ENCODE results near the gene AP5Z1. TPM values are rescaled to one million over a fixed set of nuclear protein-coding genes. Genes with fewer than 3 reads are reported as not detected.

AP5Z1 gene
- total RNA-seq, 2 experiments from 2014 or later: 32.8 to 35.0 TPM

DNA sequence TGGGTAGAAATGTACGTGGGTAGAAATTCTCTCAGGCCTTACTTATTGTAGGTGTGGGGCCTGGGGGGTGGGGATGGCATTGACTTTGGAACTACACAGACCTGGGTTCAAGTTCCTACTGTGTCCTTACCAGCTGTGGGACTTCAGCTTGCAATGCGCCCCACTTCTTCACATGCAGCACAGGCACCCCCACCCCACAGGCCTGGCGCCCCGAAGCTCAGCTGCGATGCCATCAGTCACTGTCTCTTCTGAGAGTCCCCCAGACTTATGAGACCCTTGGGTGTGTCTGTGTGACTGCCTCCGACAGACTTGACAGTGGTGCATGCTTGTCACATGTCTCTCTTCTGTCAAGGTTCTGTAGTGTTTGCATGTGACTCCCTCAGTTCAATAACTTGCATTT is 3.1 kb upstream of the AP5Z1 start:
- DNase-seq (ENCODE audit: low spot score): no peak
- Histone ChIP-seq H3K36me3 (ENCODE audit: insufficient read depth, low read length) (no peaks in the 10 kb centered on the region), H3K79me2 (ENCODE audit: insufficient read depth, low read depth, low read length) (peaks cover 16% of the 10 kb centered on the region), H3K9me3 (ENCODE audit: low read length) (no peaks in the 10 kb centered on the region), H2AFZ (ENCODE audit: low read length) (no peak overlapping the region), H3K4me3 (ENCODE audit: low read depth, low read length, poor library complexity, severe bottlenecking) (no peak overlapping the region), H3K27ac (ENCODE audit: low read depth, low read length, poor library complexity, severe bottlenecking) (no peak overlapping the region), H3K4me1 (ENCODE audit: insufficient read depth, low read length, poor library complexity, severe bottlenecking) (peaks cover 18% of the 10 kb centered on the region), H4K20me1 (ENCODE audit: insufficient read depth, low read length) (no peaks in the 10 kb centered on the region), H3K9me2 (ENCODE audit: insufficient read depth, low read length) (no peaks in the 10 kb centered on the region), H3K4me2 (ENCODE audit: low read length) (no peak overlapping the region)
- no peak for TF ChIP-seq EZH2phosphoT487 (IDR thresholded peaks at IDR 0.05; ENCODE audit: borderline replicate concordance, low read depth, low read length)
- TF ChIP-seq, protein P1, sequence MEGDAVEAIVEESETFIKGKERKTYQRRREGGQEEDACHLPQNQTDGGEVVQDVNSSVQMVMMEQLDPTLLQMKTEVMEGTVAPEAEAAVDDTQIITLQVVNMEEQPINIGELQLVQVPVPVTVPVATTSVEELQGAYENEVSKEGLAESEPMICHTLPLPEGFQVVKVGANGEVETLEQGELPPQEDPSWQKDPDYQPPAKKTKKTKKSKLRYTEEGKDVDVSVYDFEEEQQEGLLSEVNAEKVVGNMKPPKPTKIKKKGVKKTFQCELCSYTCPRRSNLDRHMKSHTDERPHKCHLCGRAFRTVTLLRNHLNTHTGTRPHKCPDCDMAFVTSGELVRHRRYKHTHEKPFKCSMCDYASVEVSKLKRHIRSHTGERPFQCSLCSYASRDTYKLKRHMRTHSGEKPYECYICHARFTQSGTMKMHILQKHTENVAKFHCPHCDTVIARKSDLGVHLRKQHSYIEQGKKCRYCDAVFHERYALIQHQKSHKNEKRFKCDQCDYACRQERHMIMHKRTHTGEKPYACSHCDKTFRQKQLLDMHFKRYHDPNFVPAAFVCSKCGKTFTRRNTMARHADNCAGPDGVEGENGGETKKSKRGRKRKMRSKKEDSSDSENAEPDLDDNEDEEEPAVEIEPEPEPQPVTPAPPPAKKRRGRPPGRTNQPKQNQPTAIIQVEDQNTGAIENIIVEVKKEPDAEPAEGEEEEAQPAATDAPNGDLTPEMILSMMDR (conservative IDR thresholded peaks at IDR 0.05; ENCODE audit: low read length): no peak
- ChIA-PET POLR2A (no interaction called here), CTCF (ENCODE audit: unreplicated experiment) (no interaction called here)
- BruUV-seq (replicated peaks): no TSS peak
- intact Hi-C loops (cut with micrococcal nuclease; ENCODE audit: unreplicated experiment): loop anchor here (10.0 kb wide), 1 partner anchor 202 kb away; no protein-coding TSS in a partner anchor

DNA sequence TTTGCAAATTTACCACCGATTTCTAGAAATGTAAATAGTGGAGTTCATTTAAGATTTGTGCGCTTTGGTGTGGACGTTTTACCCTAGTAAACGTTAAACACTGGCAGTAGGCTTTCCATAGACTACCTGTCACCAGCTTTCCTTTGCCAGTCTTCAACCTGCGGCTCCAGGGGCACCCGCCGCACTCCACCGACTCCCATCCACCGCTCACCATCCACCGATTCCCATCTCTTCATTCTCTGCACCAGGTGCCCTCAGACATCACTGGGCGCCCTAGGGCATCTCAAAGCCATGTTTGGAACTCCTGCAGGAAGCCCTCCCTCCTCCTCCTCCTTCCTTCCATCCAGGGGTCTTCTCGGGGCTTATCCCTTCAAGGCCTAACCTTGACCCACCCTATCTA is 1.4 kb upstream of the AP5Z1 start:
- BruUV-seq (replicated peaks): no TSS peak
- no peak for DNase-seq (ENCODE audit: low spot score)
- no peaks in the 10 kb centered on the region for H3K9me2 ChIP-seq (ENCODE audit: insufficient read depth, low read length)
- intact Hi-C loops (cut with micrococcal nuclease; ENCODE audit: unreplicated experiment): loop anchor here (10.0 kb wide), 1 partner anchor 201 kb away; no protein-coding TSS in a partner anchor
- no peak overlapping the region for H3K27ac ChIP-seq (ENCODE audit: low read depth, low read length, poor library complexity, severe bottlenecking)
- ChIA-PET POLR2A (interaction anchor here (2.3 kb wide), 1 partner anchor 30 kb away, joined by 8 read pairs; no protein-coding TSS in a partner anchor), CTCF (ENCODE audit: unreplicated experiment) (no interaction called here)
- H3K79me2 ChIP-seq (ENCODE audit: insufficient read depth, low read depth, low read length): peaks cover 25% of the 10 kb centered on the region
- H3K36me3 ChIP-seq (ENCODE audit: insufficient read depth, low read length): no peaks in the 10 kb centered on the region
- H2AFZ ChIP-seq (ENCODE audit: low read length): no peak overlapping the region
- H4K20me1 ChIP-seq (ENCODE audit: insufficient read depth, low read length): no peaks in the 10 kb centered on the region
- H3K4me2 ChIP-seq (ENCODE audit: low read length): peak overlapping the region; percentile 97
- peaks cover 18% of the 10 kb centered on the region for H3K4me1 ChIP-seq (ENCODE audit: insufficient read depth, low read length, poor library complexity, severe bottlenecking)
- no peaks in the 10 kb centered on the region for H3K9me3 ChIP-seq (ENCODE audit: low read length)
- TF ChIP-seq, protein P1 (conservative IDR thresholded peaks at IDR 0.05; ENCODE audit: low read length): no peak
- TF ChIP-seq EZH2phosphoT487 (IDR thresholded peaks at IDR 0.05; ENCODE audit: borderline replicate concordance, low read depth, low read length): no peak
- no peak overlapping the region for H3K4me3 ChIP-seq (ENCODE audit: low read depth, low read length, poor library complexity, severe bottlenecking)

DNA sequence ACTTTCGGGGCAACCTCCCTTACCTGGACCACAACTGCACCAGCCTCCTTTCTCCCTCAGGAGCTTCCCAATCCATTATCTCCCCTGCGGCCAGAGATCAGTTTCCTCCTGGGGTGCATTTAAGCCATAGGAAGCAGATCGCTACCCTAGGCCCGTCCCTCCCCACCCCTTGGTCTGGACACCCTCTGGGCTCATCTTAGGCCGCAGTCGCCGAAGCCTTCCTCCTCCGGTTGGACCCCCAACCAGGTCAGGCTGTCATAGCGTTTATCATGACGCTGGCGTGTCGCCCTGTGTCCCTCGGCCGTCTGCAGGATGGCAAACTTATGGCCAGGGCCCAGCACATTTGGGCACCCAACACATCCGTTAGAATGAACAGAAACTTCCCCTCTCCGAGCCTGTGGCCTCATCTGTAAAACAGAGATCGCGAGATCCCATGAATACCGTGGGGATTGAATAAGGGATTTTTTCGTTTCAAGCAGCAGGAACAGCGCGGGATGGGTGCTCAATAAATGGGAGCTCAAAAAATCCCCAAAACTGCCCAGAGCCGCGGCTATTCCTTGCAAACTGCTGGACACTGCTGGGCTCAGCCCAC is 669 bp upstream of the AP5Z1 start:
- H3K4me1 ChIP-seq (ENCODE audit: insufficient read depth, low read length, poor library complexity, severe bottlenecking): peaks cover 18% of the 10 kb centered on the region
- intact Hi-C loops (cut with micrococcal nuclease; ENCODE audit: unreplicated experiment): loop anchor here (10.0 kb wide), 1 partner anchor 200 kb away; no protein-coding TSS in a partner anchor
- POLR2A ChIA-PET: interaction anchor here (0.7 to 2.3 kb wide), 4 partner anchors 25 to 370 kb away, joined by 3 to 9 read pairs (median 6); no protein-coding TSS in a partner anchor
- peak overlapping the region; percentile 47 for H3K27ac ChIP-seq (ENCODE audit: low read depth, low read length, poor library complexity, severe bottlenecking)
- peak overlapping the region; percentile 93 for H2AFZ ChIP-seq (ENCODE audit: low read length)
- TF ChIP-seq EZH2phosphoT487 (IDR thresholded peaks at IDR 0.05; ENCODE audit: borderline replicate concordance, low read depth, low read length): no peak
- TF ChIP-seq, protein P1 (conservative IDR thresholded peaks at IDR 0.05; ENCODE audit: low read length): no peak
- H3K9me3 ChIP-seq (ENCODE audit: low read length): no peaks in the 10 kb centered on the region
- no peaks in the 10 kb centered on the region for H3K9me2 ChIP-seq (ENCODE audit: insufficient read depth, low read length)
- no peaks in the 10 kb centered on the region for H4K20me1 ChIP-seq (ENCODE audit: insufficient read depth, low read length)
- peaks cover 25% of the 10 kb centered on the region for H3K79me2 ChIP-seq (ENCODE audit: insufficient read depth, low read depth, low read length)
- H3K4me3 ChIP-seq (ENCODE audit: low read depth, low read length, poor library complexity, severe bottlenecking): peak overlapping the region; percentile 100
- peak overlapping the region; percentile 97 for H3K4me2 ChIP-seq (ENCODE audit: low read length)
- H3K36me3 ChIP-seq (ENCODE audit: insufficient read depth, low read length): no peaks in the 10 kb centered on the region
- CTCF ChIA-PET (ENCODE audit: unreplicated experiment): no interaction called here
- DNase-seq (ENCODE audit: low spot score): no peak
- TSS peak; percentile 99 for BruUV-seq (replicated peaks)
